SK-N-SH treated with all-trans-retinoic acid at 6 μM for 48 hours (cell line): ENCODE results near the gene ULK1.

Experiments used
- ATAC-seq: fragments of 200-7000 bp; cut with Tn5 transposase; 3 replicates; pipeline ENCODE4 v1.9.1; 2020; ENCODE audit warnings: mild to moderate bottlenecking, moderate library complexity
- ARNTL ChIP-seq: fragments of 450-650 bp; formaldehyde crosslinking; IDR thresholded peaks from 2 replicates; pipeline ENCODE4 v1.5.0; 2020; ENCODE audit warnings: low read depth, mild to moderate bottlenecking, moderate library complexity, borderline replicate concordance
- BACH2 ChIP-seq: fragments of 250-450 bp; sonication (Bioruptor Pico); IDR thresholded peaks from 2 replicates; pipeline ENCODE4 v1.9.0; 2021; ENCODE audit warnings: mild to moderate bottlenecking, borderline replicate concordance
- CREB5 ChIP-seq: fragments of 250-450 bp; sonication (Bioruptor Pico); IDR thresholded peaks from 2 replicates; pipeline ENCODE4 v1.5.1; 2020; ENCODE audit warnings: low read depth, mild to moderate bottlenecking, moderate library complexity
- CSDC2 ChIP-seq: fragments of 250-450 bp; sonication (Bioruptor Pico); IDR thresholded peaks from 2 replicates; pipeline ENCODE4 v1.5.0; 2020; ENCODE audit warnings: mild to moderate bottlenecking, moderate library complexity
- CSRNP3 ChIP-seq: fragments of 250-450 bp; sonication (Bioruptor Pico); IDR thresholded peaks from 2 replicates; pipeline ENCODE4 v1.5.1; 2021; ENCODE audit warnings: mild to moderate bottlenecking, moderate library complexity
- ESRRG ChIP-seq: fragments of 250-450 bp; sonication (Bioruptor Pico); IDR thresholded peaks from 2 replicates; pipeline ENCODE4 v1.6.1; 2021; ENCODE audit warnings: mild to moderate bottlenecking
- GLIS3 ChIP-seq: fragments of 250-450 bp; sonication (Bioruptor Pico); IDR thresholded peaks from 2 replicates; pipeline ENCODE4 v1.5.0; 2020; ENCODE audit warnings: mild to moderate bottlenecking, moderate library complexity
- ISL1 ChIP-seq: fragments of 250-450 bp; sonication (Bioruptor Pico); IDR thresholded peaks from 2 replicates; pipeline ENCODE4 v2.1.2; 2022; ENCODE audit warnings: mild to moderate bottlenecking, moderate library complexity
- OSR1 ChIP-seq: fragments of 250-450 bp; sonication (Bioruptor Pico); IDR thresholded peaks from 2 replicates; pipeline ENCODE4 v1.8.0; 2022; ENCODE audit warnings: moderate library complexity, mild to moderate bottlenecking, inconsistent platforms
- PATZ1 ChIP-seq: fragments of 250-450 bp; sonication (Bioruptor Pico); IDR thresholded peaks from 2 replicates; pipeline ENCODE4 v1.8.0; 2020; ENCODE audit warnings: mild to moderate bottlenecking, moderate library complexity, borderline replicate concordance
- POU6F1 ChIP-seq: fragments of 250-450 bp; sonication (Bioruptor Pico); IDR thresholded peaks from 2 replicates; pipeline ENCODE4 v1.8.0; 2021; ENCODE audit warnings: low read depth, mild to moderate bottlenecking, moderate library complexity, borderline replicate concordance
- PPARA ChIP-seq: fragments of 250-450 bp; sonication (Bioruptor Pico); IDR thresholded peaks from 2 replicates; pipeline ENCODE4 v1.5.0; 2020; ENCODE audit warnings: mild to moderate bottlenecking, borderline replicate concordance
- RARB ChIP-seq: fragments of 250-450 bp; sonication (Bioruptor Pico); IDR thresholded peaks from 2 replicates; pipeline ENCODE4 v1.8.0; 2021; ENCODE audit warnings: mild to moderate bottlenecking, moderate library complexity
- SNAI2 ChIP-seq: fragments of 250-450 bp; sonication (Bioruptor Pico); IDR thresholded peaks from 2 replicates; pipeline ENCODE4 v1.5.0; 2020; ENCODE audit warnings: mild to moderate bottlenecking, moderate library complexity
- TCF4 ChIP-seq: fragments of 250-450 bp; sonication (Bioruptor Pico); IDR thresholded peaks from 2 replicates; pipeline ENCODE4 v1.8.0; 2021; ENCODE audit warnings: mild to moderate bottlenecking, moderate library complexity, borderline replicate concordance
- TOX ChIP-seq: fragments of 250-450 bp; sonication (Bioruptor Pico); IDR thresholded peaks from 2 replicates; pipeline ENCODE4 v1.8.0; 2021; ENCODE audit warnings: mild to moderate bottlenecking, moderate library complexity, borderline replicate concordance
- ZC3H10 ChIP-seq: fragments of 250-450 bp; sonication (Bioruptor Pico); IDR thresholded peaks from 2 replicates; pipeline ENCODE4 v1.5.1; 2021; ENCODE audit warnings: mild to moderate bottlenecking, moderate library complexity
- ZFP3 ChIP-seq: fragments of 250-450 bp; sonication (Bioruptor Pico); IDR thresholded peaks from 2 replicates; pipeline ENCODE4 v1.5.0; 2020; ENCODE audit warnings: mild to moderate bottlenecking, moderate library complexity
- ZFP30 ChIP-seq: fragments of 450-650 bp; formaldehyde crosslinking; IDR thresholded peaks from 2 replicates; pipeline ENCODE4 v1.5.0; 2022; ENCODE audit warnings: mild to moderate bottlenecking, moderate library complexity
- ZNF565 ChIP-seq: fragments of 450-650 bp; formaldehyde crosslinking; conservative IDR thresholded peaks from 2 replicates; pipeline ENCODE4 v1.5.0; 2020; ENCODE audit warnings: low read depth, mild to moderate bottlenecking, moderate library complexity
- ZNF8 ChIP-seq: fragments of 450-650 bp; formaldehyde crosslinking; IDR thresholded peaks from 2 replicates; pipeline ENCODE4 v1.5.0; 2020; ENCODE audit warnings: mild to moderate bottlenecking, moderate library complexity

The ULK1 gene

GRCh38 chr12:131938082-131938481 lies 43.7 kb downstream of the ULK1 start (continued):
- TF ChIP-seq CSDC2 (CRISPR knock-in tag) = no peak
- no peak for TF ChIP-seq TOX (CRISPR knock-in tag)
- TF ChIP-seq ZNF565 = no peak
- no peak for TF ChIP-seq ZNF8 (CRISPR knock-in tag)

- no peak for TF ChIP-seq SNAI2 (CRISPR knock-in tag)
- TF ChIP-seq ISL1 (CRISPR knock-in tag) = no peak
- no peak for TF ChIP-seq RARB (CRISPR knock-in tag)
- TF ChIP-seq BACH2 = no peak
- TF ChIP-seq ZNF8 (CRISPR knock-in tag) = no peak
- TF ChIP-seq OSR1 = no peak
- no peak for TF ChIP-seq ESRRG (CRISPR knock-in tag)
- no peak for TF ChIP-seq PATZ1 (CRISPR knock-in tag)
- no peak for TF ChIP-seq CREB5 (CRISPR knock-in tag)
- TF ChIP-seq ZNF565 = no peak
- ATAC-seq = no peak
Observed at GRCh38 chr12:131939007-131939406, 44.6 kb downstream of the ULK1 start.

- no peak for TF ChIP-seq ARNTL (CRISPR knock-in tag)
- TF ChIP-seq TOX (CRISPR knock-in tag) = no peak
- no peak for TF ChIP-seq OSR1
- TF ChIP-seq CREB5 (CRISPR knock-in tag) = no peak
- no peak for TF ChIP-seq TCF4 (CRISPR knock-in tag)
- TF ChIP-seq POU6F1 = no peak
- no peak for TF ChIP-seq BACH2
- TF ChIP-seq ISL1 (CRISPR knock-in tag) = no peak
- TF ChIP-seq ZFP30 (CRISPR knock-in tag) = no peak
- no peak for ATAC-seq
Observed at GRCh38 chr12:131940141-131940547, 45.7 kb downstream of the ULK1 start.

- ATAC-seq = no peak
- TF ChIP-seq GLIS3 (no peak), ARNTL (CRISPR knock-in tag) (no peak), ZNF565 (no peak), ZC3H10 (CRISPR knock-in tag) (no peak), PPARA (no peak), ZFP30 (CRISPR knock-in tag) (no peak), ZFP3 (no peak), TCF4 (CRISPR knock-in tag) (no peak), BACH2 (no peak), ESRRG (CRISPR knock-in tag) (no peak), PATZ1 (CRISPR knock-in tag) (no peak), CSRNP3 (CRISPR knock-in tag) (no peak), SNAI2 (CRISPR knock-in tag) (no peak), OSR1 (no peak), TOX (CRISPR knock-in tag) (no peak), POU6F1 (no peak), RARB (CRISPR knock-in tag) (no peak), ZNF8 (CRISPR knock-in tag) (no peak)
- TF ChIP-seq, all 23 proteins: peak for 0
Observed at GRCh38 chr12:131941116-131941986, 46.9 kb downstream of the ULK1 start.
